IMR-90 (cell line): ENCODE data around the gene ANKRD2. TPM values are rescaled to one million over a fixed set of nuclear protein-coding genes. Genes with fewer than 3 reads are reported as not detected.
"Not testable (repeated sequence)": the region's sequence is repeated elsewhere in the genome, so short reads cannot be mapped to it uniquely, and the experiment has no call there.

ENCODE experiments used
- ATAC-seq: fragments of 200-7000 bp; cut with Tn5 transposase; 2 replicates; pipeline ENCODE4 v1.9.1; 2020; ENCODE audit warnings: low read depth, mild to moderate bottlenecking, moderate library complexity
- BruUV-seq: library from RNA; stranded (reverse); fragments of 400-500 nt; replicated peaks from 2 replicates; lab custom pipeline; 2021; lab: Mats Ljungman, UMichigan
- CTCF ChIA-PET: fragments of 300-600 bp; formaldehyde crosslinking; extraction: SDS; loops from one replicate; lab custom pipeline; 2021; ENCODE audit warnings: antibody characterized with exemption; lab: Yijun Ruan, JAX
- POLR2A ChIA-PET: fragments of 300-600 bp; sonication (Branson Sonifier 250); formaldehyde crosslinking; loops from one replicate; lab custom pipeline; 2022; ENCODE audit warnings: antibody characterized with exemption; ENCODE audit not compliant: unreplicated experiment; lab: Charles Lee
- DNase-seq: peaks from one replicate; pipeline ENCODE4 v3.0.0; 2013
- H2AFZ ChIP-seq: replicated peaks from 2 replicates; pipeline ENCODE3; 2013; ENCODE audit warnings: low read length, mild to moderate bottlenecking; ENCODE audit not compliant: poor library complexity
- H2AK5ac ChIP-seq: 2 replicates; pipeline ENCODE4 v1.6.1; 2013; ENCODE audit warnings: low read depth, low read length, inconsistent platforms
- H2AK9ac ChIP-seq: replicated peaks from 2 replicates; pipeline ENCODE3; 2013; ENCODE audit warnings: mild to moderate bottlenecking, low read depth, low read length, moderate library complexity; ENCODE audit not compliant: poor library complexity
- H2BK120ac ChIP-seq: 2 replicates; pipeline ENCODE4 v1.6.1; 2013; ENCODE audit warnings: low read depth, low read length, inconsistent platforms
- H2BK15ac ChIP-seq: 3 replicates; pipeline ENCODE4 v1.6.1; 2013; ENCODE audit warnings: low read depth, low read length, inconsistent platforms
- H2BK20ac ChIP-seq: 2 replicates; pipeline ENCODE4 v1.6.1; 2013; ENCODE audit warnings: low read depth, mild to moderate bottlenecking, inconsistent platforms, low read length, moderate library complexity
- H2BK5ac ChIP-seq: 2 replicates; pipeline ENCODE4 v1.6.1; 2013; ENCODE audit warnings: mild to moderate bottlenecking, low read depth, low read length, inconsistent platforms; ENCODE audit not compliant: poor library complexity, severe bottlenecking
- H3K14ac ChIP-seq: replicated peaks from 2 replicates; pipeline ENCODE4 v1.6.1; 2013; ENCODE audit warnings: low read depth, low read length, inconsistent platforms
- H3K18ac ChIP-seq: 2 replicates; pipeline ENCODE4 v1.6.1; 2013; ENCODE audit warnings: low read depth, low read length, control low read depth
- H3K23ac ChIP-seq: 2 replicates; pipeline ENCODE4 v1.6.1; 2013; ENCODE audit warnings: low read depth, low read length, inconsistent platforms
- H3K27ac ChIP-seq: 2 replicates; pipeline ENCODE4 v1.5.1; 2013; ENCODE audit warnings: mild to moderate bottlenecking, control low read depth, low read length; ENCODE audit not compliant: insufficient read depth
- H3K27me3 ChIP-seq: 2 replicates; pipeline ENCODE4 v1.6.1; 2013; ENCODE audit warnings: low read length; ENCODE audit not compliant: control insufficient read depth, insufficient read depth
- H3K36me3 ChIP-seq: 2 replicates; pipeline ENCODE4 v1.6.1; 2013; ENCODE audit warnings: low read length, mixed read lengths; ENCODE audit not compliant: control insufficient read depth, insufficient read depth
- H3K4ac ChIP-seq: 2 replicates; pipeline ENCODE4 v1.6.1; 2013; ENCODE audit warnings: low read depth, low read length, inconsistent platforms
- H3K4me1 ChIP-seq: 2 replicates; pipeline ENCODE4 v1.6.1; 2013; ENCODE audit warnings: low read length, mixed read lengths; ENCODE audit not compliant: control insufficient read depth, insufficient read depth
- H3K4me2 ChIP-seq: 2 replicates; pipeline ENCODE4 v1.6.1; 2013; ENCODE audit warnings: low read depth, mild to moderate bottlenecking, control low read depth, low read length, moderate library complexity
- H3K4me3 ChIP-seq: 2 replicates; pipeline ENCODE4 v1.5.1; 2013; ENCODE audit warnings: low read depth, mild to moderate bottlenecking, control low read depth, low read length, moderate library complexity; ENCODE audit not compliant: insufficient read depth
- H3K56ac ChIP-seq: 2 replicates; pipeline ENCODE4 v1.6.1; 2013; ENCODE audit warnings: low read length, inconsistent platforms; ENCODE audit not compliant: insufficient read depth; ENCODE audit errors: extremely low read depth
- H3K79me1 ChIP-seq, 2 experiments: 2 replicates each; pipeline ENCODE4 v1.6.1; 2013; ENCODE audit warnings: low read length in 2 of 2, inconsistent platforms in 1 of 2, low read depth in 1 of 2
- H3K9ac ChIP-seq: 2 replicates; pipeline ENCODE4 v1.6.1; 2013; ENCODE audit warnings: low read depth, low read length, control low read depth
- H3K9me1 ChIP-seq: 2 replicates; pipeline ENCODE4 v1.6.1; 2013; ENCODE audit warnings: low read length, inconsistent platforms; ENCODE audit not compliant: insufficient read depth
- H3K9me3 ChIP-seq: 2 replicates; pipeline ENCODE4 v1.6.1; 2013; ENCODE audit warnings: low read length; ENCODE audit not compliant: control insufficient read depth, insufficient read depth
- H4K20me1 ChIP-seq: 2 replicates; pipeline ENCODE4 v1.6.1; 2013; ENCODE audit warnings: low read length, inconsistent platforms; ENCODE audit not compliant: insufficient read depth
- H4K5ac ChIP-seq: 2 replicates; pipeline ENCODE4 v1.6.1; 2013; ENCODE audit warnings: mild to moderate bottlenecking, low read depth, low read length, control low read depth
- H4K8ac ChIP-seq, 2 experiments: 2 replicates each; pipeline ENCODE4 v1.6.1; 2013; ENCODE audit warnings: low read depth in 2 of 2, low read length in 2 of 2, control low read depth in 1 of 2, inconsistent platforms in 1 of 2
- H4K91ac ChIP-seq: 2 replicates; pipeline ENCODE4 v1.6.1; 2013; ENCODE audit warnings: low read depth, low read length, inconsistent platforms; ENCODE audit not compliant: insufficient read depth
- CHD1 ChIP-seq: IDR thresholded peaks from 2 replicates; pipeline ENCODE4 v1.6.1; 2012; ENCODE audit warnings: low read depth, low read length, improper control_type of control experiment
- MAZ ChIP-seq: IDR thresholded peaks from 2 replicates; pipeline ENCODE4 v1.6.1; 2012; ENCODE audit warnings: low read depth, mild to moderate bottlenecking, low read length, improper control_type of control experiment, moderate library complexity, borderline replicate concordance
- NFE2L2 ChIP-seq: fragments of 150-350 bp; IDR thresholded peaks from 2 replicates; pipeline ENCODE4 v1.6.1; 2016; ENCODE audit warnings: low read depth, mild to moderate bottlenecking, low read length
- RAD21 ChIP-seq: IDR thresholded peaks from 2 replicates; pipeline ENCODE4 v1.6.1; 2012; ENCODE audit warnings: low read length, improper control_type of control experiment
- RFX5 ChIP-seq: IDR thresholded peaks from 2 replicates; pipeline ENCODE4 v1.8.0; 2012; ENCODE audit warnings: low read depth, mild to moderate bottlenecking, low read length, moderate library complexity
- WGBS, 2 experiments: methylation state at CpG; one replicate each; pipeline versions ENCODE4 v1.1.5 to v1.1.7; 2013; ENCODE audit warnings: missing lambda C conversion rate in 2 of 2; ENCODE audit not compliant: insufficient read length in 1 of 2; ENCODE audit errors: extremely low coverage in 2 of 2; 5-methylcytosine and 5-hydroxymethylcytosine counted together
- dilution Hi-C: fragments of 300-500 bp; cut with HindIII; formaldehyde crosslinking; loops from one replicate; pipeline ENCODE4 v1.14.3; 2018; ENCODE audit warnings: low sequenced_read_pairs; ENCODE audit not compliant: unreplicated experiment
- in situ Hi-C: fragments of 300-500 bp; cut with MboI; formaldehyde crosslinking; loops from 3 replicates; pipeline ENCODE4 v1.14.3; 2019; ENCODE audit warnings: low sequenced_read_pairs, inconsistent platforms, mixed read lengths
- intact Hi-C: fragments of 100-400 bp; cut with micrococcal nuclease; formaldehyde crosslinking; loops from 2 replicates; pipeline ENCODE4 v1.10.0; 2022
- polyA plus RNA-seq, 3 experiments: library from polyadenylated mRNA; depleted of rRNA; stranded (reverse); fragments of >200 nt; gene quantifications; 2 replicates each; pipeline ENCODE4 v1.2.3, GENCODE V29; 2012; ENCODE audit warnings: low replicate concordance in 1 of 3
- total RNA-seq: library from RNA; depleted of rRNA; stranded (reverse); fragments of >200 nt; gene quantifications from 2 replicates; pipeline ENCODE4 v1.2.3, GENCODE V29; 2012
- TF ChIP-seq, protein P1 (sequence below): conservative IDR thresholded peaks from 2 replicates; pipeline ENCODE4 v1.5.1; 2012; ENCODE audit warnings: mild to moderate bottlenecking, low read depth, low read length, improper control_type of control experiment

ANKRD2 gene
- total and polyA plus RNA-seq, 2 of the 4 experiments (the other 2 are of a cell fraction): 0.36 to 0.65 TPM

DNA sequence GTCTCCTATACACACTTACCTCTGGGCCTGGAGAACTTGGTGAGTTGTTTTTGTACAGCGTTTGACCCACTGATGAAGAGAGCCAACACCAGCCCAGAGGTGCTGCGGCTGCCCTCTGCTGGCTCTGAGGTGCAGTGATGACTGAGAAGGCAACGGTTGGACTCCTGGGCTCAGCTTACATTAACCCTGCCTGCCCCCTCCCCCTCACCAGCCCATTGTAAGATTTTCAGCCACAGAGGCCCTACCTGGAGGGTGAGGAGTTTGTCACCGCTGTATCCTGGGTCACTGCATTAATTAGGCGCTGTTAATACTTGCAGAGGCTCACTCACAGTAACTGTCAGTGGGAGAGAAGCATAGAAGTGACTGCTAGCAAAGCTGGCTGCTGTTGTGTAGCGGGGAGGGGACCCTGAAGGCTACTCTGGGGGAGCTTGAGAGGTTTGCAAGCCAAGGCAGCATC lies 19.0 kb upstream of the ANKRD2 start (continued):
- TF ChIP-seq, protein P1, sequence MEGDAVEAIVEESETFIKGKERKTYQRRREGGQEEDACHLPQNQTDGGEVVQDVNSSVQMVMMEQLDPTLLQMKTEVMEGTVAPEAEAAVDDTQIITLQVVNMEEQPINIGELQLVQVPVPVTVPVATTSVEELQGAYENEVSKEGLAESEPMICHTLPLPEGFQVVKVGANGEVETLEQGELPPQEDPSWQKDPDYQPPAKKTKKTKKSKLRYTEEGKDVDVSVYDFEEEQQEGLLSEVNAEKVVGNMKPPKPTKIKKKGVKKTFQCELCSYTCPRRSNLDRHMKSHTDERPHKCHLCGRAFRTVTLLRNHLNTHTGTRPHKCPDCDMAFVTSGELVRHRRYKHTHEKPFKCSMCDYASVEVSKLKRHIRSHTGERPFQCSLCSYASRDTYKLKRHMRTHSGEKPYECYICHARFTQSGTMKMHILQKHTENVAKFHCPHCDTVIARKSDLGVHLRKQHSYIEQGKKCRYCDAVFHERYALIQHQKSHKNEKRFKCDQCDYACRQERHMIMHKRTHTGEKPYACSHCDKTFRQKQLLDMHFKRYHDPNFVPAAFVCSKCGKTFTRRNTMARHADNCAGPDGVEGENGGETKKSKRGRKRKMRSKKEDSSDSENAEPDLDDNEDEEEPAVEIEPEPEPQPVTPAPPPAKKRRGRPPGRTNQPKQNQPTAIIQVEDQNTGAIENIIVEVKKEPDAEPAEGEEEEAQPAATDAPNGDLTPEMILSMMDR: peak; percentile 91
- no peak for TF ChIP-seq NFE2L2
- TF ChIP-seq RAD21: peak; percentile 96
- no peak for TF ChIP-seq RFX5
- TF ChIP-seq CHD1: no peak
- 0 out of 2 replicates have a peak, but pooled peaks have one; percentile 47 for TF ChIP-seq MAZ

DNA sequence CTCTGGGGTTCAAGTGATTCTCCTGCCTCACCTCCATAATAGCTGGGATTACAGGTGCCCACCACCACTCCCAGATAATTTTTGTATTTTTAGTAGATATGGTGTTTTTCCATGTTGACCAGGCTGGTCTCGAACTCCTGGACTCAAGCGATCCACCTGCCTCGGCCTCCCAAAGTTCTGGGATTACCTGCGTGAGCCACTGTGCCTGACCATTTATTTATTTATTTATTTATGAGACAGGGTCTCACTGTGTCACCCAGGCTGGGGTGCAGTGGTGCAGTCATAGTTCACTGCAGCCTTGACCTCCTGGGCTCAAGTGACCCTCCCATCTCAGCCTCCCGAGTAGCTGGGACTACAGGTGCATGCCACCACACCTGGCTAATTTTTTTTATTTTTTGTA lies 18.2 kb upstream of the ANKRD2 start:
- CTCF ChIA-PET: interaction anchor here (0.6 to 2.2 kb wide), 7 partner anchors 17 to 157 kb away, joined by 3 to 8 read pairs (median 3); no protein-coding TSS in a partner anchor
- H3K9me3 ChIP-seq, H4K5ac ChIP-seq, H3K27me3 ChIP-seq, H3K14ac ChIP-seq, H2AK5ac ChIP-seq, ATAC-seq, H3K4ac ChIP-seq, H3K27ac ChIP-seq, H2BK15ac ChIP-seq, H2BK120ac ChIP-seq, H3K4me2 ChIP-seq, H2AFZ ChIP-seq, H4K20me1 ChIP-seq, DNase-seq, H3K36me3 ChIP-seq, H3K9ac ChIP-seq, H3K4me3 ChIP-seq, H2BK5ac ChIP-seq, H2AK9ac ChIP-seq, BruUV-seq, H4K8ac ChIP-seq, POLR2A ChIA-PET, H3K23ac ChIP-seq, H3K56ac ChIP-seq, H2BK20ac ChIP-seq, H4K91ac ChIP-seq, dilution Hi-C loops, H3K9me1 ChIP-seq, H3K18ac ChIP-seq: not testable (repeated sequence)
- in situ Hi-C loops: loop anchor here (5.0 kb wide), 1 partner anchor 92 kb away; no protein-coding TSS in a partner anchor
- Histone ChIP-seq H3K79me1 (peaks cover 5 to 39% of the 10 kb centered on the region in 2 experiments; a peak in 2 of 4 replicates), H3K4me1 (peaks cover 14% of the 10 kb centered on the region)
- no CpG with 5 or more reads among the region's 5 CpGs for WGBS, 2 experiments
- intact Hi-C loops: loop anchor here (5.0 kb wide), 1 partner anchor 147 kb away; no protein-coding TSS in a partner anchor
